Kidney (tissue), 14 donors: ENCODE data around the gene KPNA1. TPM values are rescaled to one million over a fixed set of nuclear protein-coding genes. Genes with fewer than 3 reads are reported as not detected.

ENCODE experiments used
- DNase-seq, 5 donors: peaks; one replicate each; pipeline ENCODE4 v3.0.0-alpha.2; 2013 to 2020
- FAIRE-seq: peaks from 2 replicates; lab custom pipeline; 2012; peaks lifted over from hg19 to GRCh38; lab: Jason Lieb, UNC
- H3K27ac ChIP-seq, 2 donors: one replicate each; pipeline ENCODE4 v1.7.0; 2013; ENCODE audit warnings: low read depth in 2 of 2, low read length in 2 of 2, inconsistent platforms in 1 of 2
- H3K27me3 ChIP-seq: one replicate; pipeline ENCODE4 v1.7.1; 2013; ENCODE audit warnings: low read length, inconsistent platforms; ENCODE audit not compliant: control insufficient read depth, insufficient read depth
- H3K36me3 ChIP-seq, 3 donors: one replicate each; pipeline versions ENCODE4 v1.7.0 to v1.7.1; 2013; ENCODE audit warnings: low read length in 3 of 3, control low read depth in 1 of 3, inconsistent platforms in 1 of 3; ENCODE audit not compliant: insufficient read depth in 3 of 3, control insufficient read depth in 2 of 3
- H3K4me1 ChIP-seq, 3 donors: one replicate each; pipeline versions ENCODE4 v1.7.0 to v1.7.1; 2013; ENCODE audit warnings: low read length in 3 of 3, inconsistent platforms in 1 of 3, low read depth in 1 of 3; ENCODE audit not compliant: control insufficient read depth in 2 of 3, insufficient read depth in 2 of 3
- H3K4me3 ChIP-seq, 3 donors: one replicate each; pipeline versions ENCODE4 v1.7.0 to v1.8.1; 2013; ENCODE audit warnings: low read length in 3 of 3, control low read depth in 1 of 3, inconsistent platforms in 1 of 3
- H3K9ac ChIP-seq, 3 donors: one replicate each; pipeline versions ENCODE4 v1.7.0 to v1.7.1; 2013; ENCODE audit warnings: low read length in 3 of 3, control low read depth in 1 of 3, inconsistent platforms in 1 of 3
- H3K9me3 ChIP-seq, 3 donors: one replicate each; pipeline versions ENCODE4 v1.7.0 to v1.7.1; 2013; ENCODE audit warnings: low read length in 3 of 3, control low read depth in 1 of 3, inconsistent platforms in 1 of 3; ENCODE audit not compliant: control insufficient read depth in 2 of 3, insufficient read depth in 1 of 3
- CTCF ChIP-seq: IDR thresholded peaks from 3 replicates; pipeline ENCODE4 v1.5.1; 2012; ENCODE audit warnings: mild to moderate bottlenecking, moderate library complexity, borderline replicate concordance; ENCODE audit not compliant: insufficient read depth; ENCODE audit errors: extremely low read depth
- intact Hi-C: fragments of 100-400 bp; cut with DNase I; formaldehyde crosslinking; loops from one replicate; pipeline ENCODE4 v1.11.1; 2022
- polyA plus RNA-seq: library from polyadenylated mRNA; stranded (reverse); fragments of 350-450 nt; fragmentation: Illumina TruSeq; extraction: RNeasy Lipid Tissue Mini Kit (QIAGEN cat#74804); gene quantifications from one replicate; pipeline ENCODE4 v1.2.3, GENCODE V29; 2014; ENCODE audit warnings: low read depth, low replicate concordance; ENCODE audit not compliant: insufficient read depth
- total RNA-seq: library from RNA; stranded (reverse); fragmentation: NEBNext Ultra II Directional; extraction: Animal tissue kit (Norgen Biotek cat#: 25700); gene quantifications from one replicate; pipeline ENCODE4 v1.2.1, GENCODE V29; 2021
- donor health status: control.
- donor health status: control.
- donor health status: control.
- donor health status: control.
- donor health status: control.
- donor health status: DM: yes; HTN: yes; CAD: no.
- donor health status: Normal renal cell carcinoma (clear cell type).

The KPNA1 gene
- total and polyA plus RNA-seq, 2 donors from 2014 or later, result 16.8 to 64.5 TPM

GRCh38 chr3:122515870-122516269 is 1.1 kb upstream of the KPNA1 start:
- no peaks in the 10 kb centered on the region for H3K9me3 ChIP-seq
- H3K4me1 ChIP-seq, result peaks cover 0 to 3% (median 2%) of the 10 kb centered on the region in 3 donors
- TF ChIP-seq CTCF, result no peak
- H3K36me3 ChIP-seq, result no peaks in the 10 kb centered on the region
- H3K4me3 ChIP-seq, result no peak overlapping the region
- DNase-seq (no peak), FAIRE-seq (no peak)
- H3K27me3 ChIP-seq, result no peaks in the 10 kb centered on the region
- H3K27ac ChIP-seq, result no peak overlapping the region
- intact Hi-C loops, result no loop called here
- H3K9ac ChIP-seq, result no peak overlapping the region

GRCh38 chr3:122515020-122515468 is 305 bp upstream of the KPNA1 start:
- no peak for DNase-seq
- H3K4me3 ChIP-seq, result peak overlapping the region; percentile 70 to 87 (median 73)
- TF ChIP-seq CTCF, result no peak
- peak overlapping the region in 1 of 3 donors; percentile 44 for H3K9ac ChIP-seq
- H3K36me3 ChIP-seq, result no peaks in the 10 kb centered on the region
- H3K27ac ChIP-seq, result no peak overlapping the region
- FAIRE-seq, result no peak
- no peaks in the 10 kb centered on the region for H3K27me3 ChIP-seq
- no peaks in the 10 kb centered on the region for H3K9me3 ChIP-seq
- H3K4me1 ChIP-seq, result peaks cover 0 to 3% (median 2%) of the 10 kb centered on the region in 3 donors
- intact Hi-C loops, result no loop called here

GRCh38 chr3:122513386-122514122 is 1.2 kb downstream of the KPNA1 start:
- H3K9ac ChIP-seq, result peak overlapping the region; percentile 49 to 89 (median 52)
- no peaks in the 10 kb centered on the region for H3K27me3 ChIP-seq
- H3K9me3 ChIP-seq, result no peaks in the 10 kb centered on the region
- peaks cover 0 to 3% (median 2%) of the 10 kb centered on the region in 3 donors for H3K4me1 ChIP-seq
- intact Hi-C loops, result no loop called here
- peak overlapping the region; percentile 94 to 95 for H3K27ac ChIP-seq
- peak in 3 of 5 donors; percentile 4 to 82 (median 32) for DNase-seq
- H3K4me3 ChIP-seq, result peak overlapping the region; percentile 87 to 93 (median 88)
- TF ChIP-seq CTCF, result no peak
- FAIRE-seq, result no peak
- no peaks in the 10 kb centered on the region for H3K36me3 ChIP-seq
